BLaER1 (cell line): ENCODE measurements around the gene HOXC13.

ENCODE experiments used
- H3K27ac ChIP-seq: shearing (Covaris generic); formaldehyde crosslinking; 2 replicates; pipeline ENCODE4 v1.8.1; 2022
- H3K27me3 ChIP-seq: shearing (Covaris generic); formaldehyde crosslinking; 2 replicates; pipeline ENCODE4 v1.8.1; 2022
- H3K36me3 ChIP-seq: shearing (Covaris generic); formaldehyde crosslinking; 2 replicates; pipeline ENCODE4 v1.8.1; 2022
- H3K4me1 ChIP-seq: shearing (Covaris generic); formaldehyde crosslinking; 2 replicates; pipeline ENCODE4 v1.8.1; 2022
- H3K4me2 ChIP-seq: shearing (Covaris generic); formaldehyde crosslinking; 2 replicates; pipeline ENCODE4 v1.8.1; 2022
- H3K4me3 ChIP-seq: shearing (Covaris generic); formaldehyde crosslinking; 2 replicates; pipeline ENCODE4 v1.8.1; 2022
- H3K9ac ChIP-seq: shearing (Covaris generic); formaldehyde crosslinking; 2 replicates; pipeline ENCODE4 v1.8.1; 2022
- H3K9me3 ChIP-seq: shearing (Covaris generic); formaldehyde crosslinking; 2 replicates; pipeline ENCODE4 v1.8.1; 2022
- H4K20me1 ChIP-seq: shearing (Covaris generic); formaldehyde crosslinking; 2 replicates; pipeline ENCODE4 v1.8.1; 2022
- Cebpa-rat ChIP-seq: shearing (Covaris generic); IDR thresholded peaks from 2 replicates; pipeline ENCODE4 v1.8.1; 2022

The HOXC13 gene

DNA sequence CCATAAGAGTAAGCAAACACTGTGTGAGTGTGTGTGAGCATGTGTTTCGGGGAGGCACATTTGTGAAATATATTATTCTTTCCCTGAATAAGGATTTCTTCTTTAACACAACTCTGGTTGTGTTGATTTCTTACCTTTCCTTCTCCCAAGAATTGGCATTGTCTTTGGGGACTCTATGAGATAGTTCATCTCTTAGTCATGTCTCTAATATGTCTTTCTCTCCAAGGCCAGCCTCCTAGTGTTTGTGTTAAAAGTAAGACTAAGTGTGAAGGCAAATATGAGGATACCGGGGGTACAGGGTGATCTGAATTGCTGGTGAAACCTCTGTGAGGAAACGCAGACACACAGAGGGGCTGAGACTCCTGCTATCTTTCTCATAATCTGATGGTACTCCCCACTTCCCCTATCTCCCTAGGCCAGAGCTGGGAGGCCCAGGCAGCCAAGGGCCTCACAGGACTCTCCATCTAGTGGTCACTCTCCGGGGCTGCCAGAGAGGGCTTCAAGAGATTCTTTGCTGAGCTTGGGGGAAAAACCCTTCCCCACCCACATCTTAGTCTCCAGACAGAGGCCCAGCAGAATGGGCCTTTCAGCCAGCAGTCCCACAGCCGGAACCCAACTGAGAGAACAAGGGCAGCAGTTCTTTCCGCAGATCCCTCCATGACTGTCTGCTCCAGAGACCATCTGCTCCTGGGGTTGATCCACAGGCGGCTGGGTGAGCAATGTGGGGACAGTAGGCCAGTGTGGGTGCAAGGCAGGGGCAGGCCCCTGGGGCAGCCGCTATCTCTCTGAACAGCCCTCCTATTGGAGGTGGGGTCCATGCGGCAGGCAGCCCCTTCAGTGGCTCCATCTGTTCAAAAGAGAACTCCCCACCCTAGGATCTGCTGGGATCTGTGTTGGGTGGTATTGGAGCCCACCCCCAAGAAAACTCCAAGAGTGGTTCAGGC, 10.3 kb downstream of the HOXC13 start:
- H3K27ac ChIP-seq, result no peak overlapping the region
- H3K36me3 ChIP-seq, result no peaks in the 10 kb centered on the region
- no peak overlapping the region for H3K9ac ChIP-seq
- no peak for TF ChIP-seq Cebpa-rat
- H3K9me3 ChIP-seq, result peaks cover 28% of the 10 kb centered on the region
- no peak overlapping the region for H3K4me2 ChIP-seq
- no peaks in the 10 kb centered on the region for H3K4me1 ChIP-seq
- no peak overlapping the region for H3K4me3 ChIP-seq
- peaks cover 100% of the 10 kb centered on the region for H3K27me3 ChIP-seq
- peaks cover 99% of the 10 kb centered on the region for H4K20me1 ChIP-seq

DNA sequence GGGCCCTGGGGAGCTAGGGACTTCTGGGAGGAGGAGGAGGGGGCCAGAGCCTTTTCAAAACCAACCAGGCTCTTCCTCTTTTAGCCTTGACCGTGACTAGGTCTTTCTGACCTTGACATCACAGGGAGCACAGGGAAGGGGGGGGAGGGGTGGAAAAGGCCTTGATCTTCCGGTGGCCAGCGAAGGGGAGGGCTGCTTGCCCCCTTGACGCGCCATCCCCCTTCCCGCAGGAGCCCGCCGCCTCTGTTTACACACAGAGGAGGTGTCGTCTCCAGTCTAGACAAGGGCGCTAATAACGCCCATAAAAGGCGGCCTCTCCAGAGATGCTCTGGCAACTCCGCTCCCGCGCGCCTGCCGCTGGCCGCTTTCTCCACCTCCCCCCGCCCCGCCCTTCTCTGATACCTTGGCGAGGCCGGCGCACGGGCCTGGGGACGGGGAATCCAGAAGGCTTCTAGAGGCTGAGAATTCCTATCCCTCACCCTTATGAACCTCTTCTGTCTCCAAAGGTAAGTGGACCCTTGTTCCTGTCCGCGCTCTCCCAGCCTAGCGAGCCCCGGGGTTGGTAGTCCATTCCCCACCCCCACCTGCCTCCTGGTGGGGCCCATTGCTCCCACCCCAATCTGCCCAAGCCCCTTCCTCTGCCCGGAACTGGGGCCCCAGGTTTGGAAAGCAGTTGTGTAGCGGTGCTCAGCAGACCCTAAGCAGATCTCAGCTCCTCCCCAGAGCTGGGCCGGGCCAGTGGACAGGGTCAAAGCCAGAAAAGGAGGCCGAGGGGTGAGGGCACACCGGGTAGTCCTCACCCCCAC, 11.2 kb downstream of the HOXC13 start:
- Histone ChIP-seq H3K27ac (no peak overlapping the region), H3K4me1 (no peaks in the 10 kb centered on the region), H3K9me3 (peaks cover 25% of the 10 kb centered on the region), H3K4me2 (no peak overlapping the region), H3K4me3 (no peak overlapping the region), H3K36me3 (no peaks in the 10 kb centered on the region), H3K9ac (no peak overlapping the region), H3K27me3 (peaks cover 100% of the 10 kb centered on the region), H4K20me1 (peaks cover 99% of the 10 kb centered on the region)
- no peak for TF ChIP-seq Cebpa-rat

DNA sequence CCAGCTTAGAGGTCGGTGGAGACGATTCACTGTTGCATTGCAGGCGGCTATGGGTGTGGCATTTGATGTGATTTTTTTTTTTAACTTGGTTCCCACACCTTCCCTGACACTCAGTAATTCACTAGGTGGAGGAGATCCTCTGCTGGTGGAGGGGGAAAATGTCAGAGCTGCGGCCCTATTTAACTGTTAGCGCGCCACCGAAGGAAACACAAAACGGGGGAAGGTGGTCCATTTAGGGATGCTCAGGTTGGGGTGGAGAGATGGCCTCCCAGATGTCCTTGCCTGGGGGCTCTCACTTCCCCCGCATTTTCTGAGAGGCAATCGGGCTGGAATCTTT, 11.8 kb downstream of the HOXC13 start:
- no peaks in the 10 kb centered on the region for H3K36me3 ChIP-seq
- H3K4me1 ChIP-seq, result no peaks in the 10 kb centered on the region
- peaks cover 100% of the 10 kb centered on the region for H3K27me3 ChIP-seq
- H3K4me2 ChIP-seq, result no peak overlapping the region
- H3K9ac ChIP-seq, result no peak overlapping the region
- H3K9me3 ChIP-seq, result peaks cover 25% of the 10 kb centered on the region
- TF ChIP-seq Cebpa-rat, result no peak
- H3K4me3 ChIP-seq, result no peak overlapping the region
- peaks cover 99% of the 10 kb centered on the region for H4K20me1 ChIP-seq
- no peak overlapping the region for H3K27ac ChIP-seq

DNA sequence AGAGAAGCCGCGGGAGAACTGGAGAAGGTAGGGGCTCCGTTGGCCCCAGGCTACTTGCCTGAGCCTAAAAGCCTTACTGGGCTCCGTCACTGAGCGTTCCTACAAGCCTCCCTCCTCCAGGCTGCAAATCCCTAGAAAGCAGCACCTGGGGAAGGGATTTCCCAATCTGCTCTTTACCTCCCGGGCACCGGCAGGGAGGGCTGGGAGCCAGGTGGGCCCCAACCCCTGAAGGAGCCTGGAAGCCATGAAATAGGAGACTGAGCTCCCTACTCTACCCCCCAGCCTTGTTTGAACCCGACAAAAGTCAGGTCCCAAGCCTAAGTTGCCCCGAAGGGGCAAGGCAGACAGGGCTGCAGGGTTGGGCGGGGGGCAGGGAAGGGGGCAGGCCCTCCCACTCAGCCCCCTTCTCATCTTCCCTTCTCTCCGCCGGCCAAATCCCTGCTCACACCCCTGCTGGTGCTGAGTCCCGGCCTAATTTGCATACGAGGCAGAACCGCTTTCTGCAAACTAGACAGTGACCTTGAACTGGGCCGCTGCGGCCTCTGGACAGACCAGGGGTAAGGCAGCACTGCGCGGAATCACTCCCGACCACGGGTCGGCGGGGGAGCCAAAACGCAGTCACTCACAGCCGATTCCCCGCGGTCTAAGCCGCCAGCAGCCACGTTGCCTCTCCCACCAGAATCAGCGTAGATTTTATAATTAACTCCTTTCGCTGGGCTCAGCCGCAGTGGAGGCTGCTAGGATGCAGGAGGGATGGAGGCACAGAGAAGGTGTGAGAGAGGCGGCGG, 12.4 kb downstream of the HOXC13 start:
- H3K36me3 ChIP-seq, result no peaks in the 10 kb centered on the region
- H3K27ac ChIP-seq, result no peak overlapping the region
- no peak overlapping the region for H3K4me3 ChIP-seq
- no peak overlapping the region for H3K9ac ChIP-seq
- H3K9me3 ChIP-seq, result peaks cover 25% of the 10 kb centered on the region
- peaks cover 99% of the 10 kb centered on the region for H4K20me1 ChIP-seq
- no peak overlapping the region for H3K4me2 ChIP-seq
- no peak for TF ChIP-seq Cebpa-rat
- no peaks in the 10 kb centered on the region for H3K4me1 ChIP-seq
- peaks cover 100% of the 10 kb centered on the region for H3K27me3 ChIP-seq

DNA sequence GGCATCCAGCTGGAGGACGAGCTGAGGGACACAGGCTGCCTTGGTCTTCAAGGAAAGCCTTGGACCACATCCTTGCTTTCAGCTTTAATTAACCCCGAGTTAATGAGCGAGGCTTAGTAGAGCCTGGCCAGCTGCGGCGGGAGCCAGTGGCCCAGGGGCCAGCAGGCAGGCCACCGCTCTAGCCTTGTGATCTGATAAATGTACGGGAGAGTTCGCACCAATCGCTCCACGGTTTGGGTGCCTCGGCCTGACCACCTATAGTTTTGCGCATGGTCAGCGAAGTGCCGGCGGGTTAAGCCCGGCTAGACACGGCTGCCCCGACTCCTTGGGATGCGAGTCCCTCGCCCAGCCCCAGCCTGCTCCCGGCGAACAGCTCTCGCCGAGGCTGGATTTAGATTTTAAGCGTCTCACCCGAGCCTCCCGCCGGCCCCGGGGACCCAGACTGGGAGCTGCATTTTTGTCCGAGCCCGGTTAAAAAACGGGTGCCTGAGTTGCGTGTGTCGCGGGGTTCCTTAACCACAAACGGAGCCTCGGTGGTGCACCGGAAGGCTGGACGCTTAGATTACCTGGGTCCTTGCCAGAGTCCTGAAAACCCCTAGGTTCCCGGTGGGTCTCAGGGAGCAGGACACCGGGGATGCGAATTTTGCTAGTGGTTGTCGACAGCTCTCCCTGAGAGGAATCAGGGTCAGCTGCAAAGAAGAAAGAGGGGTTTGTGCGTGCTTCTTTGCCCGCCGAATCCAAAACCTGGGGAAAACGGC, 13.1 kb downstream of the HOXC13 start:
- Histone ChIP-seq H3K4me2 (no peak overlapping the region), H3K9me3 (peaks cover 27% of the 10 kb centered on the region), H4K20me1 (peaks cover 99% of the 10 kb centered on the region), H3K4me3 (no peak overlapping the region), H3K4me1 (peaks cover 4% of the 10 kb centered on the region; the same call in 1 of the 2 replicates), H3K27ac (no peak overlapping the region), H3K36me3 (no peaks in the 10 kb centered on the region), H3K9ac (no peak overlapping the region), H3K27me3 (peaks cover 100% of the 10 kb centered on the region)
- no peak for TF ChIP-seq Cebpa-rat

DNA sequence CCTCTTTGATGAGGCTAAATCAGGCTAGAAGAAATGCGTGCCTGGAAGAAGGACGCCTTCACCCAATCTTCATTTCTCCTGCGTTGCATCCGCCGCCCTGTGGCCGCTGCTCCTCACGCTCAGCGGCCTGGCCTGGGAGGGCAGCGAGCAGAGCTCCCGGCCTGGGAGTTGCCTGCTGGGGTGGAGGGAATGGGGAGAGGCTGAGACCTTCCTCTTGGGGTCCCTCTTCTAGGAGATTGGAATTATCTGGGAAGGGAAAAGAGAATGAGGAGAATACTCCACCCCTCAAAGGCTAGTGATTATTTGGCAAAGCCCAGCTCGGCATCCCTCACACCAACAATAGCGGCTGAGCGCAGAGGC, 13.7 kb downstream of the HOXC13 start:
- Histone ChIP-seq H3K9me3 (peaks cover 27% of the 10 kb centered on the region), H3K27ac (no peak overlapping the region), H4K20me1 (peaks cover 100% of the 10 kb centered on the region), H3K4me1 (peaks cover 9% of the 10 kb centered on the region; the same call in 1 of the 2 replicates), H3K9ac (no peak overlapping the region), H3K4me2 (no peak overlapping the region), H3K27me3 (peaks cover 100% of the 10 kb centered on the region), H3K36me3 (no peaks in the 10 kb centered on the region), H3K4me3 (no peak overlapping the region)
- no peak for TF ChIP-seq Cebpa-rat

DNA sequence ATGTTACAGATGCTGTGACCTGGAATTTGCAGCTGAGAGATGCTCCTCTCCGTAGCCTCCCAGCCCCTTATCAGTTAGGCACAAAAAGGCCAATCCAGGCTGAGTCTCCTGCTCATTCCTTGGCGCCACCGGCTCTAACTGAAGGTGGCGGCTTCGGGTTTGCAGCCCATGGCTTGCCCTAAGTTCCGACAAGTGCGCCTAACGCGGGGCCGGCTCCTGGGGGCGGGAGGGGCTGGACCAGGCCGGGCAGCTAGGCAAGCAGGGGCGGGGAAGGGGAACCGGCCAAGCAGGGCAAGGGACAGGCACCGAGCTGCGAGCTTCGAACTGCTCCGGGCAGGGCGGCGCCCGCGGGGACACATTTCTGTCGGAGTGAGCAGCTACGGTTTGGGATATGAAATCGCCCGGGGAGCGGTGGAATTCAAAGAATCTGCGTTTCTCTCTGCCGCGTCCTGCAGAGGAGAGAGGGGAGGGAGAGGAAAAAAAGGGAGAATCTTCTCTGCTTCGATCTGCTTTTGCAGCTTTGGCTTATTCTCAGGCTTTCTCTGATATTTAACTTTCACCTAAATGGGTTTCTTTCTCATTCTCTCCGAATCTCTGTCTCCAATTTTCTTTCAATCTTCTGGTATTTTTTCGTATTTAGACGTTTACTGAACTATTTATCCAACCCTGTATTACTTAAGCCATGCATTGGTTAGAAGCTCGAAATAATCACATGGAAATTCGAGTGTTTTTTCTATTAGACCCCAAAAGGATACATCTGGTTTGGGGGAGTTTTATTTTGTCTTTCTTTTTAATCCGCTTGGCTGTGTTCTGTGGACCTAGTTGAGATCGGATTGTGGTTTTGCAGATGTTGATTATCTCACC, 14.5 kb downstream of the HOXC13 start:
- H3K36me3 ChIP-seq, result no peaks in the 10 kb centered on the region
- peaks cover 9% of the 10 kb centered on the region; the same call in 1 of the 2 replicates for H3K4me1 ChIP-seq
- H3K9me3 ChIP-seq, result peaks cover 27% of the 10 kb centered on the region
- no peak overlapping the region for H3K4me2 ChIP-seq
- no peak overlapping the region for H3K9ac ChIP-seq
- no peak overlapping the region for H3K27ac ChIP-seq
- no peak overlapping the region for H3K4me3 ChIP-seq
- no peak for TF ChIP-seq Cebpa-rat
- H3K27me3 ChIP-seq, result peaks cover 100% of the 10 kb centered on the region
- H4K20me1 ChIP-seq, result peaks cover 100% of the 10 kb centered on the region

DNA sequence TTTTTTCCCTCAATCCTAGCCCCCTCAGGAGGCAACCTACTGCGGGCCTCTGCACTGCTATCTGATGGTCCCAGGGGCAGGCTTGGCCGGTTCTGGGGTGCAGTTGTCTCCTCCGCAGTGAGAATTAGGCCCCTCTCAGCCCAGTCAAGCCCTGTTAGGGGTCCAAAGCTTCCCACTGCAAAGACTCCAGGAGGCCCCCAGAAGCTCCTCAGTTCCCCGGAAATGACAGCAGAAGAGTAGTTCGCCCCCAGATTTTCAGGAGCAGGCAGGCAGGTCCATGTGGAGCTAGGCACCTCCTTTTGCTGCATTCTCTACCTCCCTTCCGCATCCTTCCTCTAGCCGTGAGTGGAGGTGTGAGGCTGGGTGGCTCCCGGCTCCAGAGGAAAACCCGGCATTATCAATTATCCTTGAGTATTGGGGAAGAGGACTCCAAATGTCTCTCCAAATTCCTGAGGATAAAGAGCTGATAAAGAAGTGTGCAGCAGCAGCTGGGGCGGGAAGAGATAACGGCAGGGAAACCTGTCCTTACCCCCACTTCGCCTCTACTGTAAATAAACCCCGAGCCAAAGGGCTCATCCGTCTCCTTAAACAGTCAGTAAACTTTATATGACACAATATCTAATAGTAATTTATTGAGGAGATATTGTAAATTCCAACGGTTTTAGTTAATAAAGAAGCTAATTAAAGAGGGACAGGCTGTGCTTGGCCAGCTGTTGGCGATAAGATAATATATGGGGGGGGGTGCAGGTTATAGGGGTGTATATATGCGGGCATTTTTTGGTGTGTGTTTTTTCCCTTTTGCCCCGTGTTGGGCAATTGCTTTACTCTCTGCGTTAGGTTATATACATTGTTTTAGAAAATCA, 15.4 kb downstream of the HOXC13 start:
- Histone ChIP-seq H3K27ac (no peak overlapping the region), H3K9ac (no peak overlapping the region), H3K4me3 (no peak overlapping the region), H3K9me3 (peaks cover 27% of the 10 kb centered on the region), H3K27me3 (peaks cover 100% of the 10 kb centered on the region), H4K20me1 (peaks cover 100% of the 10 kb centered on the region), H3K4me2 (no peak overlapping the region), H3K4me1 (peaks cover 9% of the 10 kb centered on the region; the same call in 1 of the 2 replicates), H3K36me3 (no peaks in the 10 kb centered on the region)
- TF ChIP-seq Cebpa-rat, result no peak
